Panc1 (cell line): ENCODE results near the gene FAM53B. TPM values are rescaled to one million over a fixed set of nuclear protein-coding genes. Genes with fewer than 3 reads are reported as not detected.

Source experiments
- ATAC-seq: fragments of 200-7000 bp; cut with Tn5 transposase; 2 replicates; pipeline ENCODE4 v1.9.1; 2020; ENCODE audit warnings: mild to moderate bottlenecking, moderate library complexity
- BruUV-seq: library from RNA; stranded (reverse); fragments of 400-500 nt; replicated peaks from 2 replicates; lab custom pipeline; 2021; lab: Mats Ljungman, UMichigan
- CTCF ChIA-PET: fragments of 300-600 bp; sonication (Branson Sonifier 250); formaldehyde crosslinking; loops from one replicate; lab custom pipeline; 2022; ENCODE audit warnings: antibody characterized with exemption; lab: Charles Lee
- POLR2A ChIA-PET: fragments of 300-600 bp; sonication (Branson Sonifier 250); formaldehyde crosslinking; loops from one replicate; lab custom pipeline; 2022; ENCODE audit warnings: antibody characterized with exemption; lab: Charles Lee
- DNase-seq: peaks from one replicate; pipeline ENCODE4 v3.0.0-alpha.2; 2010; ENCODE audit warnings: low read depth, low spot score
- H3K27ac ChIP-seq: 2 replicates; pipeline ENCODE4 v1.5.1; 2011; ENCODE audit warnings: mild to moderate bottlenecking, low read length, inconsistent platforms
- H3K27me3 ChIP-seq: fragments of 200-500 bp; sonication (Bioruptor generic); 2 replicates; pipeline ENCODE4 v1.6.0; 2014; ENCODE audit warnings: low read length, inconsistent platforms; ENCODE audit not compliant: control insufficient read depth, insufficient read depth
- H3K36me3 ChIP-seq: fragments of 200-500 bp; sonication (Bioruptor generic); 2 replicates; pipeline ENCODE4 v1.5.1; 2014; ENCODE audit warnings: inconsistent platforms, mild to moderate bottlenecking, low read length, moderate library complexity; ENCODE audit not compliant: control insufficient read depth, insufficient read depth
- H3K4me1 ChIP-seq: 2 replicates; pipeline ENCODE4 v1.5.1; 2011; ENCODE audit warnings: inconsistent platforms, mild to moderate bottlenecking, low read length, moderate library complexity; ENCODE audit not compliant: control insufficient read depth, insufficient read depth
- H3K4me3 ChIP-seq, 2 experiments: 2 replicates each; pipeline ENCODE4 v1.5.1; 2011 to 2012; ENCODE audit warnings: low read depth in 2 of 2, low read length in 2 of 2, mild to moderate bottlenecking in 2 of 2, inconsistent platforms in 1 of 2, moderate library complexity in 1 of 2
- H3K9me3 ChIP-seq: fragments of 200-500 bp; sonication (Bioruptor generic); 2 replicates; pipeline ENCODE4 v1.5.1; 2014; ENCODE audit warnings: low read depth, mild to moderate bottlenecking, inconsistent platforms, low read length, moderate library complexity; ENCODE audit not compliant: control insufficient read depth, insufficient read depth
- CTCF ChIP-seq: fragments of 450-650 bp; IDR thresholded peaks from 2 replicates; pipeline ENCODE4 v1.5.1; 2017; ENCODE audit warnings: mild to moderate bottlenecking
- POLR2AphosphoS5 ChIP-seq: IDR thresholded peaks from 2 replicates; pipeline ENCODE4 v1.6.1; 2012; ENCODE audit warnings: mild to moderate bottlenecking, low read depth, low read length, moderate library complexity
- REST ChIP-seq, 2 experiments: IDR thresholded peaks; 2 replicates each; pipeline ENCODE4 v1.6.1; 2011 to 2012; ENCODE audit warnings: low read depth in 2 of 2, control low read depth in 1 of 2, low read length in 1 of 2, mild to moderate bottlenecking in 1 of 2, moderate library complexity in 1 of 2; ENCODE audit not compliant: insufficient read depth in 1 of 2
- SIN3A ChIP-seq: IDR thresholded peaks from 2 replicates; pipeline ENCODE4 v1.6.1; 2012; ENCODE audit warnings: low read depth, mild to moderate bottlenecking, low read length, moderate library complexity, borderline replicate concordance; ENCODE audit not compliant: insufficient read depth
- TCF7L2 ChIP-seq: IDR thresholded peaks from 2 replicates; pipeline ENCODE4 v1.6.1; 2011; ENCODE audit warnings: mild to moderate bottlenecking, low read depth, low read length, inconsistent platforms
- in situ Hi-C: cut with HindIII; loops from 2 replicates; pipeline ENCODE4 v1.10.0; 2016; ENCODE audit warnings: low sequenced_read_pairs, low pct_unique_long_range_greater_than_20kb
- intact Hi-C: fragments of 100-400 bp; cut with micrococcal nuclease; formaldehyde crosslinking; loops from one replicate; pipeline ENCODE4 v1.10.0; 2022; ENCODE audit not compliant: unreplicated experiment
- total RNA-seq: library from RNA; stranded (reverse); gene quantifications from one replicate; pipeline ENCODE4 v1.2.1, GENCODE V29; 2021; ENCODE audit not compliant: unreplicated experiment

Gene FAM53B
- total RNA-seq, 1 experiment from 2014 or later, result 42.5 TPM

- ATAC-seq (no peak), DNase-seq (no peak)
- H3K27ac ChIP-seq, result no peak overlapping the region
- TF ChIP-seq TCF7L2 (no peak), POLR2AphosphoS5 (no peak), CTCF (no peak), REST (IDR thresholded peaks at IDR 0.05; ENCODE audit: insufficient read depth in 1 of 2, low read depth in 2 of 2, low read length in 1 of 2) (no peak), SIN3A (no peak)
- no peaks in the 10 kb centered on the region for H3K27me3 ChIP-seq
- in situ Hi-C loops, result no loop called here
- no peaks in the 10 kb centered on the region for H3K4me1 ChIP-seq
- H3K36me3 ChIP-seq, result peaks cover 6% of the 10 kb centered on the region; the same call in 1 of the 2 replicates
- intact Hi-C loops, result no loop called here
- BruUV-seq, result no TSS peak
- H3K4me3 ChIP-seq, result no peak overlapping the region
- no peaks in the 10 kb centered on the region for H3K9me3 ChIP-seq
- ChIA-PET CTCF (no interaction called here), POLR2A (no interaction called here)
These were observed 60.4 kb downstream of the FAM53B start for GRCh38 chr10:124683814-124684213.

DNA sequence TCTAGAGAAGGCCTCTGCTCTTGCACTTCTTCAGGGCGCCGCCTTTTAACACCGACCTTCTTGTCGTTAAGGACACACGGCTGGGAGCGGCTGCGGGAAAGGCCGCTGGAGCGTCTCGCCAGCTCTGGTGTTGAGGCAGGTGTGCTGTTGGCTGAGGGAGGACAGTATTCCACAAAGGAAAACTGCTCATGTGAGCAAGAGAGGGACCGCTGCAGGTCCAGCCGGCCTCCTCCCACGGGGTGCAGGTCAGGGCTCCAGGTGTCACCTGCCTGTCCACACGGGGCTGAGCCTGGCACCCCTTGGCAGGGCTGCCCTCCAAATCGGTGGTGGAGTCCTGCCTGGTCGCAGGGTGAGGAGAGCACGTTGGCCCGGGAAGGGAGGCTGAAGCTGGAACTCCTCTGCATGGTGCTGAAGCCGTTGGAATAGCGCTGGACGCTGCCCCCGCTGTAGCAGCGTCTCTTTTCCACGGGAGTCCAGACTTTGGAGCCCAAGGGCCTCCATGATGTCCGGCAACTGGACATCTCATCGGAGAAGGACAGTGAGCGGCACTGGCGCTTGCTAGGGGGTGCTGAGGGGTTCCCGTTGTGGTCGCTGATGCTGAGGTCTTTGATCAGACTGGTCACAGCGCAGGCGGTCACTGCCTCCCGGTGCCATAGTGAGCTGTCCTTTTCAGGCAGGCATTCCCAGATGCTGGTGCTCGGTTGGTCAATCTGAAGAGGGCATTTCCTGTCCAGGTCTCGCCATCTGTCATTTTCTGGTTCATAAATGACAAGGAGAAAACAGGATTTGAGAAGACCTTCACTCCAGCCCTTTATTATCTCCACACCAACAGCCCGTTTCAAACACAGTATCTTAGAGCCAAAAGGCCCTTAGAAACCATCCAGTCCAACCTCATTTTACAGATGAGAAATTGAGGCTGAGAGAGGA lies 62.3 kb downstream of the FAM53B start:
- Histone ChIP-seq H3K36me3 (peaks cover 6% of the 10 kb centered on the region; the same call in 1 of the 2 replicates), H3K27me3 (no peaks in the 10 kb centered on the region), H3K9me3 (no peaks in the 10 kb centered on the region), H3K27ac (no peak overlapping the region), H3K4me1 (no peaks in the 10 kb centered on the region), H3K4me3 (no peak overlapping the region)
- BruUV-seq, result no TSS peak
- TF ChIP-seq TCF7L2 (no peak), REST (IDR thresholded peaks at IDR 0.05; ENCODE audit: insufficient read depth in 1 of 2, low read depth in 2 of 2, low read length in 1 of 2) (no peak), CTCF (no peak), SIN3A (no peak), POLR2AphosphoS5 (no peak)
- ATAC-seq, result no peak
- DNase-seq, result no peak
- in situ Hi-C loops (no loop called here), intact Hi-C loops (no loop called here)
- ChIA-PET POLR2A (no interaction called here), CTCF (no interaction called here)
